Chondrocyte (in vitro differentiated cells): ENCODE results near the gene DCP2. TPM values are rescaled to one million over a fixed set of nuclear protein-coding genes. Genes with fewer than 3 reads are reported as not detected.
A peak's percentile ranks its signal among the peaks of the same experiment; 100 is the strongest.

Source experiments
- DNase-seq: peaks from one replicate; pipeline ENCODE4 v3.0.0; 2021; ENCODE audit warnings: mixed read lengths, low spot score
- H3K27ac Mint-ChIP-seq: one replicate; pipeline ENCODE4 v1.8.0; 2021; ENCODE audit warnings: mild to moderate bottlenecking, moderate library complexity, mixed read lengths; ENCODE audit not compliant: unreplicated experiment
- H3K27me3 Mint-ChIP-seq: 2 replicates; pipeline ENCODE4 v1.8.0; 2021; ENCODE audit warnings: low read depth, mixed read lengths
- H3K36me3 Mint-ChIP-seq: 2 replicates; pipeline ENCODE4 v1.8.0; 2021; ENCODE audit warnings: low read depth, mixed read lengths
- H3K4me1 Mint-ChIP-seq: 2 replicates; pipeline ENCODE4 v1.8.0; 2021; ENCODE audit warnings: low read depth, mild to moderate bottlenecking, mixed read lengths
- H3K4me3 Mint-ChIP-seq: one replicate; pipeline ENCODE4 v1.8.0; 2021; ENCODE audit warnings: mild to moderate bottlenecking, moderate library complexity, mixed read lengths; ENCODE audit not compliant: unreplicated experiment
- H3K9me3 Mint-ChIP-seq: 2 replicates; pipeline ENCODE4 v1.8.0; 2021; ENCODE audit warnings: low read depth, mixed read lengths
- CTCF ChIP-seq: fragments of 200-600 bp; sonication (generic); IDR thresholded peaks from 2 replicates; pipeline ENCODE4 v1.5.0; 2021; ENCODE audit warnings: antibody characterized with exemption, mild to moderate bottlenecking, moderate library complexity
- long read RNA-seq: library from polyadenylated mRNA; stranded (forward); transcript quantifications from one replicate; pipeline ENCODE4 v2.0.0, GENCODE V29; 2021
- total RNA-seq: library from RNA; stranded (reverse); gene quantifications from 3 replicates; pipeline ENCODE4 v1.2.1, GENCODE V29; 2021

Gene DCP2
- total RNA-seq = 37.3 to 47.1 TPM (median 40.1 TPM) in 3 replicates
- long read RNA-seq, full-length matches to known transcripts = 5 of 17 reads
- long read RNA-seq, partial matches to known transcripts = 1 of 17 reads
- long read RNA-seq, other reads (novel, unspliced or antisense) = 11 of 17 reads

- Mint-ChIP-seq H3K36me3 (no peaks in the 10 kb centered on the region), H3K4me3 (peak within 1 kb of the TSS; percentile 98), H3K9me3 (no peaks in the 10 kb centered on the region), H3K27me3 (no peaks in the 10 kb centered on the region), H3K4me1 (peaks cover 41% of the 10 kb centered on the region), H3K27ac (peak within 1 kb of the TSS; percentile 99)
- TF ChIP-seq CTCF = no peak
- peak; percentile 95 for DNase-seq
Measured at GRCh38 chr5:112976432-112977309, at the start of gene DCP2. Gene DCP2 (plus strand): TSS chr5:112976798. CDS start chr5:112976934, 136 bp downstream.

GRCh38 chr5:112929336-112930081 lies 47.1 kb upstream of the DCP2 start:
- TF ChIP-seq CTCF = no peak
- DNase-seq = no peak
- Mint-ChIP-seq H3K36me3 (no peaks in the 10 kb centered on the region), H3K9me3 (no peaks in the 10 kb centered on the region), H3K4me1 (peaks cover 3% of the 10 kb centered on the region), H3K27me3 (no peaks in the 10 kb centered on the region), H3K27ac (no peak overlapping the region), H3K4me3 (no peak overlapping the region)

- Mint-ChIP-seq H3K9me3 (no peaks in the 10 kb centered on the region), H3K4me1 (peaks cover 3% of the 10 kb centered on the region), H3K27me3 (no peaks in the 10 kb centered on the region), H3K27ac (no peak overlapping the region), H3K4me3 (no peak overlapping the region), H3K36me3 (no peaks in the 10 kb centered on the region)
- TF ChIP-seq CTCF = no peak
- DNase-seq = no peak
Measured at GRCh38 chr5:112930082-112930344, 46.6 kb upstream of the DCP2 start.

- DNase-seq = no peak
- Mint-ChIP-seq H3K27ac (no peak overlapping the region), H3K9me3 (no peaks in the 10 kb centered on the region), H3K4me3 (no peak overlapping the region), H3K36me3 (no peaks in the 10 kb centered on the region), H3K4me1 (peaks cover 3% of the 10 kb centered on the region), H3K27me3 (no peaks in the 10 kb centered on the region)
- TF ChIP-seq CTCF = no peak
Measured at GRCh38 chr5:112931473-112931872, 45.1 kb upstream of the DCP2 start.

- Mint-ChIP-seq H3K4me3 (no peak overlapping the region), H3K27ac (no peak overlapping the region), H3K27me3 (no peaks in the 10 kb centered on the region), H3K9me3 (no peaks in the 10 kb centered on the region), H3K4me1 (peaks cover 3% of the 10 kb centered on the region), H3K36me3 (no peaks in the 10 kb centered on the region)
- TF ChIP-seq CTCF = no peak
- no peak for DNase-seq
Measured at GRCh38 chr5:112933105-112933504, 43.5 kb upstream of the DCP2 start.
